ENCODE results near the gene SHC3. TPM values are rescaled to one million over a fixed set of nuclear protein-coding genes. Genes with fewer than 3 reads are reported as not detected.

The SHC3 gene
- total RNA-seq, 4 donors from 2014 or later: 2.3 to 4.9 (median 4.8) TPM

GRCh38 chr9:89021154-89021803 lies 157.3 kb downstream of the SHC3 start:
- Histone ChIP-seq H3K36me3 (no peaks in the 10 kb centered on the region), H3K27me3 (no peaks in the 10 kb centered on the region), H3K27ac (peak overlapping the region in 3 of 4 donors; percentile 51 to 66 (median 62)), H3K4me1 (peaks cover 0 to 28% (median 14%) of the 10 kb centered on the region in 3 donors), H3K9me3 (no peaks in the 10 kb centered on the region), H3K4me3 (no peak overlapping the region)
- peak; percentile 68 for ATAC-seq
- WGBS, 2 donors (ENCODE audit: low coverage in 1 of 2): 77 to 93% methylated on average over 2 to 4 of the region's 8 CpGs
- no peak for TF ChIP-seq POLR2AphosphoS5 (IDR thresholded peaks at IDR 0.05)

GRCh38 chr9:89020754-89021153 lies 157.9 kb downstream of the SHC3 start:
- Histone ChIP-seq H3K27me3 (no peaks in the 10 kb centered on the region), H3K4me1 (peaks cover 0 to 28% (median 14%) of the 10 kb centered on the region in 3 donors), H3K27ac (peak overlapping the region in 1 of 4 donors; percentile 66), H3K4me3 (no peak overlapping the region), H3K9me3 (no peaks in the 10 kb centered on the region), H3K36me3 (no peaks in the 10 kb centered on the region)
- no CpG with 5 or more reads among the region's 4 CpGs for WGBS, 2 donors (ENCODE audit: low coverage in 1 of 2)
- TF ChIP-seq POLR2A (IDR thresholded peaks at IDR 0.05) (no peak), POLR2AphosphoS5 (IDR thresholded peaks at IDR 0.05) (no peak), EP300 (IDR thresholded peaks at IDR 0.05) (no peak), CTCF (IDR thresholded peaks at IDR 0.05) (no peak)
- no peak for ATAC-seq

- H3K4me3 ChIP-seq: no peak overlapping the region
- no peaks in the 10 kb centered on the region for H3K27me3 ChIP-seq
- WGBS, 2 donors (ENCODE audit: low coverage in 1 of 2): 67 to 83% methylated on average over 1 to 2 of the region's 2 CpGs
- H3K9me3 ChIP-seq: no peaks in the 10 kb centered on the region
- no peaks in the 10 kb centered on the region for H3K4me1 ChIP-seq
- H3K36me3 ChIP-seq: no peaks in the 10 kb centered on the region
- no peak overlapping the region for H3K27ac ChIP-seq
- no peak for ATAC-seq
- TF ChIP-seq POLR2AphosphoS5 (IDR thresholded peaks at IDR 0.05) (no peak), POLR2A (IDR thresholded peaks at IDR 0.05) (no peak), EP300 (IDR thresholded peaks at IDR 0.05) (no peak), CTCF (IDR thresholded peaks at IDR 0.05) (no peak)
Measured at GRCh38 chr9:89015336-89015735, 163.3 kb downstream of the SHC3 start.

GRCh38 chr9:89014153-89014552 lies 164.5 kb downstream of the SHC3 start:
- Histone ChIP-seq H3K36me3 (no peaks in the 10 kb centered on the region), H3K4me3 (no peak overlapping the region), H3K27ac (no peak overlapping the region), H3K4me1 (no peaks in the 10 kb centered on the region), H3K9me3 (no peaks in the 10 kb centered on the region), H3K27me3 (no peaks in the 10 kb centered on the region)
- ATAC-seq: no peak
- 90 to 94% methylated on average over 3 of the region's 7 CpGs for WGBS, 2 donors (ENCODE audit: low coverage in 1 of 2)
- TF ChIP-seq POLR2AphosphoS5 (IDR thresholded peaks at IDR 0.05) (no peak), POLR2A (IDR thresholded peaks at IDR 0.05) (no peak), CTCF (IDR thresholded peaks at IDR 0.05) (no peak), EP300 (IDR thresholded peaks at IDR 0.05) (no peak)

GRCh38 chr9:89013660-89014059 lies 165.0 kb downstream of the SHC3 start:
- no peaks in the 10 kb centered on the region for H3K4me1 ChIP-seq
- TF ChIP-seq POLR2A (IDR thresholded peaks at IDR 0.05) (no peak), EP300 (IDR thresholded peaks at IDR 0.05) (no peak), POLR2AphosphoS5 (IDR thresholded peaks at IDR 0.05) (no peak), CTCF (IDR thresholded peaks at IDR 0.05) (no peak)
- no peaks in the 10 kb centered on the region for H3K9me3 ChIP-seq
- no peak overlapping the region for H3K27ac ChIP-seq
- 86% methylated on average over 1 of the region's 1 CpG; no CpG with 5 or more reads in 1 of the 2 donors for WGBS, 2 donors (ENCODE audit: low coverage in 1 of 2)
- H3K27me3 ChIP-seq: no peaks in the 10 kb centered on the region
- H3K4me3 ChIP-seq: no peak overlapping the region
- H3K36me3 ChIP-seq: no peaks in the 10 kb centered on the region
- no peak for ATAC-seq

All from gastroesophageal sphincter (tissue), 4 donors.